ENCODE measurements around the gene CECR2.

CECR2 gene

DNA sequence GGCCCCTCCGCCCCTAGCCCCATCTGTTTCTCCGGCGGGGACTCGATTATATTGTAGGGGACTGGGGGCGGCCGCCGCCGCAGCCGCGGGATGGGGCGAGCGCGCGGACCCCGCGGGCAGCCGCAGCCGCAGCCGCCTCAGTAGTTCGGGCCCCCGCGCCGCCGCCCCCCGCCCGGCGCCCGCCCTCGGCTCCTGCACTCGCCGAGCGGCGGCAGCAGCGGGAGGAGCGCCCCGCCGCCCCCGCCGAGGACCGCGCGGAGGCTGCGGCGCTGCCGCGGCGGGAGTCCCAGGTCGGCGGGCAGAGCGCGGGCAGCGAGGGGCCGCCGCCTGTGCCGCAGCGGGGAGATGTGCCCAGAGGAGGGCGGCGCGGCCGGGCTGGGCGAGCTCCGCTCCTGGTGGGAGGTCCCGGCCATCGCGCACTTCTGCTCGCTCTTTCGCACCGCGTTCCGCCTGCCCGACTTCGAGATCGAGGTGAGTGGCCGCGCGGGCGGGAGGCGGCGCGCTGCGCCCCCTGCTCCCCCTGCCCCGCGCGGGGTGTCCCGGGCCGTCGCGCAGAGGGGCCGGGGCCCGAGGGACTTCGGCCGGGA is at the start of gene CECR2:
TSS of gene CECR2 (plus strand) at position 22 of the 587 bp plus-strand sequence. CDS start at position 346, 324 bp downstream.
- peak within 1 kb of the TSS; percentile 57 for H3K4me3 ChIP-seq (ENCODE audit: low read length)
- no peak for TF ChIP-seq ZNF274 (IDR thresholded peaks at IDR 0.05; ENCODE audit: low read depth, low read length)

DNA sequence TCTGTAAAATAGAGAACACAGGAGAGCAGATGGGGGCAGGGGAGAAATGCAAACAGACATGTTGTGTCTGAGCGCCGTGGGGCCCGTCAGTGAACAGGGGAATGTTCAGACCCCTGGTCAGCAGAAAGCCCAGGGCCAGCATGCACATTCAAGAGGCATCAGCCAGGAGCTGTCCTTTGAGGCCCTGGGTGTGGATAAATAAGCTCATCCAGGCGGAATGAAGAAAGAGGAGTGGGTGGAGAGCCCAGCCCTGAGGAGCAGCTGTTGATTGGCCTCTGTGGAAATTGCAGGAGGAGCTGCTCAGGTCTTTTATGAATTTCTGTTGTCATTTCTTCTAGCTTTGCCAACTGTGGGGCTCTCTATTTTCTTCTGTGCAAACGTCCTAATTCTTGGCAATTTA is 49.7 kb upstream of the CECR2 start:
- TF ChIP-seq ZNF274 (IDR thresholded peaks at IDR 0.05; ENCODE audit: low read depth, low read length), result no peak

DNA sequence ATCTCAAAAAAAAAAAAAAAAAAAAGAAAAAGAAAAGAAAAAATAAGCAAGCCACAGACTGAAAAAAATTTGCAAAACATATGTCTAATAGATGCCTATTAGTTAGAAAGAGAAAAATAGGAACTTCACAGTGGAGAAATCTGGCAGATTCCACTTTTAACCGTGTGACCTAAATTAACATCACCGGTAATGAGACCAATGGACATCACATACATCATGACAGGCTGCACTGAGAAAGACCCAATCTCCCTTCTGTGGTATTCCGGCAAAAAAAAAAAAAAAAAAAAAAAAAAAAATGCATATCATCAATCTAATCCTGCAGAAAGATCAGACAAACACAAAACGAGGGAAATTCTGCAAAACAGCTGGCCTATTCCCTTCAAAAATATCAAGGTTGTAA is 46.7 kb upstream of the CECR2 start:
- TF ChIP-seq ZNF274 (IDR thresholded peaks at IDR 0.05; ENCODE audit: low read depth, low read length), result no peak
- no peak overlapping the region for H3K4me3 ChIP-seq (ENCODE audit: low read length)

More for the DNA sequence above, 49.7 kb upstream of the CECR2 start:
- no peak overlapping the region for H3K4me3 ChIP-seq (ENCODE audit: low read length)

DNA sequence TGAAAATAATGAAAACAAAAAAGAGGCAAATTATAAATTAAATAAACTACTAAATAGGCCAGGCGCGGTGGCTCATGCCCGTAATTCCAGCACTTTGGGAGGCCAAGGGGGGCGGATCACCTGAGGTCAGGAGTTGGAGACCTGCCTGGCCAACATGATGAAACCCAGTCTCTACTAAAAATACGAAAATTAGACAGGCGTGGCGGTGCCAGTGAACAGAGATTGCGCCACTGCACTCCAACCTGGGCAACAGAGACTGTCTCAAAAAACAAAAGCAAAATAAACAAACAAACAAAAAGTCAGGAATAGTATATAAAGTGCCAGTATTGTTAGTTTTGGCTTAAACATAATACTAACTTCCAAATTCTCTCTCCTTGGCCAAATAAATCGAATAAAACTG is 37.6 kb upstream of the CECR2 start:
- H3K4me3 ChIP-seq (ENCODE audit: low read length), result no peak overlapping the region
- TF ChIP-seq ZNF274 (IDR thresholded peaks at IDR 0.05; ENCODE audit: low read depth, low read length), result no peak

DNA sequence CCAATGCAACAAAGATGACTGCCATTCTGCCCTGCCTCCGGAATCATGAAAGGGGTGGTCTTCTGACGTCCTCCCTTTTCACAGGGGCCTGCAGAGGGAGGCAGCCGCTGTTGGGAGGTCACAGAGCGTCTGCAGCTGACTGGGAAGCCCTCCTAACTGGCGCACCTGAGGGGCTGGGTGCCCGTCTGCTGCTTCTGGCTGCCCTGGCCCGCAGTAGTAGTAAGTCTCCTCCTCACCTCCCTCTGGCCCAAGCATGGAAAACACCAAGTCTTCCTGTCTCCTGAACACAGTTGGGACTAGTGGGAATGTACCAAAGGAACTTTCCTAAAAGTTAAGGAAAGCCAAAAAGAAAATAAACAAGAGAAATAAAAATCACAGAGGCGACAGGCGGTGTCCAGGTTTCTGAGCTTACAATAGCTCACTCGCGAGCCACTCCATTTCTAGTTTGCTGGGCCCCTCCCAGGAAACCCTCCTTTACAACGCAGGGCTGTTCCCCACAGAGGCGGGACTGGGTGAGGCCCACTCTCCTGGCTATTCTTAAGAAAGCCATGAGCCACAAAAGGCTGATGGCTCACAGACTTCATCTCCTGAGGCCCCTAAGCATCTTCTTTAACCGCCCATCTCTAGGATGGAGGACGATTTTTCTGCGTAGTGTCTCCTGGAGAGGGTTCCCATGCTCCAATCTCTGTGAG is 37.0 kb upstream of the CECR2 start:
- no peak for TF ChIP-seq ZNF274 (IDR thresholded peaks at IDR 0.05; ENCODE audit: low read depth, low read length)
- H3K4me3 ChIP-seq (ENCODE audit: low read length), result no peak overlapping the region

DNA sequence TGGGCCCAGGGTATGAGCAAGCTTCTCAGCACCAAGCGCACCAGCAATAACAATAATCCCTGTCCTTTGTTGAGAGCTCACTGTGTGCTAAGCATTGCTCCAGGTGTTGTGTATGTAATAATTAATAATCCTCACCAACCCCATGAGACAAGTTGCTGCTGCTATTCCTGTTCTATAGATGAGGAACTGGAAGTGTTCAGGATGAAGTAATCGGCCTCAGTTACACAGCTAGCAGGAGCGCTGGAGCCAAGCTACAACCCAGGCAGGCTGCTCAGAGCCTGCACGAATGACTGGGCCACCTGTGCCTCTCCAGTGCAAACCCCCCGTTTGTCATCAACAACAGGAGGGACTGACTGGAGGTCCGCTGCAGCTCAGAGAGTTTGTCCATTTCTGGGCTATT is 35.2 kb upstream of the CECR2 start:
- no peak overlapping the region for H3K4me3 ChIP-seq (ENCODE audit: low read length)
- no peak for TF ChIP-seq ZNF274 (IDR thresholded peaks at IDR 0.05; ENCODE audit: low read depth, low read length)

DNA sequence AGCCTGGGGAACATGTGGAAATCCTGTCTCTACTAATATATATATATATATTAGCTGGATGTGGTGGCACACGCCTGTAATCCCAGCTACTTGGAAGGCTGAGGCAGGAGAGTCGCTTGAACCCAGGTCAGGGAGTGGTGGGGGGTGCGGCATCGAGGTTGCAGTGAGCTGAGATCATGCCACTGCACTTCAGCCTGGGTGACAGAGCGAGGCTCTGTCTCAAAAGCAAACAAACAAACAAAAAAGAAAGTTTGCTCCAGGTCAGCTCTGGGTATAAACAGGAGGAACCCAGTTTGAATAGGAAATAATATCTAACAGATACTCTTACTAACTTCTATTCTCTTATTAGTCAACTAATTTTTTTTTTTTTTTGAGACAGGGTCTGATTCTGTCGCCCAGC is 34.3 kb upstream of the CECR2 start:
- no peak for TF ChIP-seq ZNF274 (IDR thresholded peaks at IDR 0.05; ENCODE audit: low read depth, low read length)
- no peak overlapping the region for H3K4me3 ChIP-seq (ENCODE audit: low read length)

DNA sequence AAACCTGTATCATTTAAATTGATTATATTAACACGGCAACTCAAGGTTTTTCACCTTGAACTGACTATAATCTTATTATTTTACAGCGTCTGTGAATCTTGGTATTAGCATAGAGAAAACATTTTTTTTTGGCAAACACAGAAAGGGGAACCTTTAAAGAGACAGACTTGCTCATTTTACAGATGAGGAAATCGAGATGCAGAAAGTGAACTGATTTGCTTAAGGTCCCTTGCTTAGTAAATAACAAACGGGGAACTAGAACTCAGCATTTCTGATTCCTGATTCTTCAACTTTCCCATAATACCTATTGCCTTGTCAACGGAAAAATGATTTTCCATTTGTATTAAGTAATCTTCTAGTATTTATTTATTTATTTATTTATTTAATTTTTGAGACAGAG is 33.2 kb upstream of the CECR2 start:
- no peak overlapping the region for H3K4me3 ChIP-seq (ENCODE audit: low read length)

DNA sequence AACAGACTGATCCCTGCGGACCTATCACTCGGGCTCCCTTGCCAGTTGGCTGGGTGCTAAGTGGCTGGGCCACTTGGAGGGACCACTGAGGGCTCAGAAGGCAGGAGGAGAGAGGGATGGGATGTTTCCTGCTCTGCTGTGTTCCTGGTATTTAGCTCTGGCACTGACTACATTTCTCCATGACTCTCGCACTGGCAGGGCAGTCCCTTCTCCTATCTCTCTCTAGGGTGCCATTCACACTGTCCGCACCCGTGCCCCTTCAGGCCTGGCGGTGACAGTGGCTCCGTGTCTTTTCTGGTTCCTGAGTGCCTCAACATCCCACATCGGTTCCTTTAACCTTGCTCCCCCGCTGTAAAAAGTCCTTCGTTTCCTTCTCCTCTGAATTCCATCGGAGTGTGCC is 31.6 kb upstream of the CECR2 start:
- TF ChIP-seq ZNF274 (IDR thresholded peaks at IDR 0.05; ENCODE audit: low read depth, low read length), result no peak
- no peak overlapping the region for H3K4me3 ChIP-seq (ENCODE audit: low read length)

More for the DNA sequence above, 33.2 kb upstream of the CECR2 start:
- TF ChIP-seq ZNF274 (IDR thresholded peaks at IDR 0.05; ENCODE audit: low read depth, low read length), result no peak

DNA sequence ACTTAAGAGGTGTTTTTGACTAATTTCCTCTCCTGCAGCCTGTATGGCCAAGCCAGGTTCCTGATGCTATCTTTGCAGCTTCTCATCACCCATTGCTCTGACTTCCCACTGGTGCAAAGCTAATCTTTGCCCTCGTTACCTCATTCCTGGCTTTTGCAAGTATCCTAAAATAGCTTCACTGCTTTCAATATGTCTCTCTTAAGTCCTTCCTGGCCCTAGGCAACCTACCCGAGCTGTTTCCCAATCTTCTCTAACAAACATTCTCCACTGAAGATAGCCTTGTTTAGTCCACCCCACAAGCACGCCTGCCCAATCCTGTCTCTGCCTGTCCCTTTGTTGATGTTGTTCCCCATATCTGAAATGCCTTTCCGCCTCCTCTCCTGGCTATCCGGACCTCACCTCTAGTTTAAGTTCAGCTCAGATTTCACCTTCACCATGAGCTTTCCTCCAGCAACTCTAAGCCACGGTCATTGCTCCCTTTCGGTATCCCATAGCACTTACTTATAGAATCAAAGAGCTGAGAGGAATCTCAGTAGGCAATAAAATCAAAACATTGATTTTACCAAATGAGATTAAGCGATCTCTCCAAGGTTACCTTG is 30.1 kb upstream of the CECR2 start:
- no peak overlapping the region for H3K4me3 ChIP-seq (ENCODE audit: low read length)
- no peak for TF ChIP-seq ZNF274 (IDR thresholded peaks at IDR 0.05; ENCODE audit: low read depth, low read length)

DNA sequence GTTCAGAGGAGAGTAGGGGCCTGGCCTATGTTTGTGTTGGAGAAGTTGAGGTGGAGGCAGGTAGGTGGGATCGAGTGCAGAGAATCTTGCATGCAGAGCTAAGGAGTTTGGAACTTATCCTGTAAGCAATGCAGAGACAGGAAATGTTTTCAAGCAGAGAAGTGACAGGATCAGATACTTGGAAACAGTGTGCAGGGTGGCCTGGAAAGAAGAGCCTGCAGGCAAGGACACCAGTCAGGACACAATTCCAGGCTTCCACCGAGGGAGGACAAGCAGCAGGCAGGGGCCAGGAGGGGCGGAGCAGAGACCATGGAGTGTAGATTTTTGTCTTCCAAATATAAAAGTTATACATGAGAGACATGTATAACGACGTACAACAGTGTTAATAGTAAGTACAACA is 26.9 kb upstream of the CECR2 start:
- H3K4me3 ChIP-seq (ENCODE audit: low read length), result no peak overlapping the region
- no peak for TF ChIP-seq ZNF274 (IDR thresholded peaks at IDR 0.05; ENCODE audit: low read depth, low read length)

DNA sequence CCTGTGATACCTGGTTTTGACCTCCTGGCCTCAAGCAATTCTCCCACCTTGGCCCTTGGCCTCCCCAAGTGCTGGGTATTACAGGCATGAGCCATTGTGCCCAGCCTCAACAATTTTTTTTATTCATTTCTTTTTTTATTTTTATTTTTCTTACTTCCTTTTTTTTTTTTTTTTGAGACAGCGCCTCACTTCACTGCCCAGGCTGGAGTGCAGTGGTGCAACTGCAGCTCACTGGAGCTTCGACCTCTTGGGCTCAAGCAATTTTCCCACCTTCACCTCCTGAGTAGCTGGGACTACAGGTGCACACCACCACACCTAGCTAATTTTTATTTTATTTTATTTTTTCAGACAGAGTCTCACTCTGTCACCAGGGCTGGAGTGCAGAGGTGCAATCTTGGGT is 25.5 kb upstream of the CECR2 start:
- no peak for TF ChIP-seq ZNF274 (IDR thresholded peaks at IDR 0.05; ENCODE audit: low read depth, low read length)
- no peak overlapping the region for H3K4me3 ChIP-seq (ENCODE audit: low read length)

DNA sequence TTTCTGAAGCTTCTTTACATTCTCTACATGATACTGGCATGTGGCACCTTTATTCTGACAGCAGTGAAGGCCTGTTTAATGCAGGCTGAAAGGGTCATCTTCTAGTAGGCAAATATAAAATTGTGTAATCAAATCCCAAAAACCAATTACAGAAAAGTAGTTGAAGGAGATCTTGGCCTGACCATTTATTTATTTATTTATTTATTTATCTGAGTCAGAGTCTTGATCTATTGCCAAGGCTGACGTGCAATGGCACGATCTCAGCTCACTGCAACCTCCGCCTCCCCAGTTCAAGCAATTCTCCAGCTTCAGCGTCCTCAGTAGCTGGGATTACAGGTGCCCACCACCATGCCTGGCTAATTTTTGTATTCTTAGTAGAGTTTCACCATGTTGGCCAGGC is 22.7 kb upstream of the CECR2 start:
- TF ChIP-seq ZNF274 (IDR thresholded peaks at IDR 0.05; ENCODE audit: low read depth, low read length), result no peak
- no peak overlapping the region for H3K4me3 ChIP-seq (ENCODE audit: low read length)

DNA sequence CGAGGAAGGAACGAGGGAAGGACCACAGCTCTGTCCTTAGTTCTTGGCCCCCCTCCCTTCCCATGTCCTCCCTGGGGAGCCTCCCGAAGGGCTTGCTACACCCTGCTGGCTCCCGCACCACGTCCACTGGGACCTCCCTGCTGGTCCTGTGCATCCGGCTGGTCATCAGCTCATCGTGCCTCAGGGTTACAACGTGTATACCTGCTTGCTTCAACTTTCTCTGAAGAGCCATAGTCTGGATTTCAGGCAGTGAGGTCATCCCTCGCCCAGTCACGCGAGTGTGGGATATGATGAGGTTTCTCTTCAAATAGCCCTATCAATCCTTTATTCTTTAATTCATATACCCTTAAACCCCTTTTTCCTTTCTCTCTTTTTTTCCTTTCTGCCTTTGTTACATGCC is 21.5 kb upstream of the CECR2 start:
- H3K4me3 ChIP-seq (ENCODE audit: low read length), result no peak overlapping the region
- TF ChIP-seq ZNF274 (IDR thresholded peaks at IDR 0.05; ENCODE audit: low read depth, low read length), result no peak

DNA sequence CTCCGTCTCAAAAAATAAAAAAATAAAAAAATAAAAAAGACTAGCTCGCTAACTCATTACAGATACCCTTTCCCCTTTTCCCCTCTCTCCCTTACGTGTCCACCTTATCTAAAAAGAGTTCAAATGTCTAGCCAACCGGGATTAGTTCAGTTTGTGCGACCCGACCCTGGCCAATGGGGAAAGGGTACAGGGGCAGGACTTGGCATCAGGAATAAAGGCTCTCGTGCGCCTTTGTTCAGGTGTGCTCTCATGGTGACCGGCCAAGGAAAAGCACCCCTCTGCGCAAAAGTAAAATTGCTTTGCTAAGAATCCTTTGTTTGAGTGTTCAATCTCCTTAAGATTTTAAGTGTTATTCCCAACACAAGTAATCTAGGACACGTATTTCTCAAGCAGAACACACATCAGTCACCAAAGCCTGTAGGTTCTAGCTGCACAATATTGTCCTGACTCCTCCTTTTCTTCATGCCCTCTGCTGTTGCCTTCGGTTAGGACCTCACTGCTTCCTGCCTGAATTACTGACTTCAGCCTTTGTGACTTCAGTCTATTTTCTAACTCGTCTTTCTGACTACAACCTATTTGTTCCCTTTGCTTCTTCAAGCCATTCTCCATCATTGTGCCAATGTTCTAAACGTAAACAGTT is 20.7 kb upstream of the CECR2 start:
- no peak for TF ChIP-seq ZNF274 (IDR thresholded peaks at IDR 0.05; ENCODE audit: low read depth, low read length)
- no peak overlapping the region for H3K4me3 ChIP-seq (ENCODE audit: low read length)
